GM18511 (cell line): ENCODE measurements around the gene CPT1A.
"Not testable (repeated sequence)": the region's sequence is repeated elsewhere in the genome, so short reads cannot be mapped to it uniquely, and the experiment has no call there.

Source experiments
- ATAC-seq: cut with Tn5 transposase; IDR thresholded peaks from one replicate; pipeline ENCODE4 v1.9.1; 2021; ENCODE audit warnings: mild to moderate bottlenecking, moderate library complexity; ENCODE audit not compliant: unreplicated experiment

CPT1A gene

DNA sequence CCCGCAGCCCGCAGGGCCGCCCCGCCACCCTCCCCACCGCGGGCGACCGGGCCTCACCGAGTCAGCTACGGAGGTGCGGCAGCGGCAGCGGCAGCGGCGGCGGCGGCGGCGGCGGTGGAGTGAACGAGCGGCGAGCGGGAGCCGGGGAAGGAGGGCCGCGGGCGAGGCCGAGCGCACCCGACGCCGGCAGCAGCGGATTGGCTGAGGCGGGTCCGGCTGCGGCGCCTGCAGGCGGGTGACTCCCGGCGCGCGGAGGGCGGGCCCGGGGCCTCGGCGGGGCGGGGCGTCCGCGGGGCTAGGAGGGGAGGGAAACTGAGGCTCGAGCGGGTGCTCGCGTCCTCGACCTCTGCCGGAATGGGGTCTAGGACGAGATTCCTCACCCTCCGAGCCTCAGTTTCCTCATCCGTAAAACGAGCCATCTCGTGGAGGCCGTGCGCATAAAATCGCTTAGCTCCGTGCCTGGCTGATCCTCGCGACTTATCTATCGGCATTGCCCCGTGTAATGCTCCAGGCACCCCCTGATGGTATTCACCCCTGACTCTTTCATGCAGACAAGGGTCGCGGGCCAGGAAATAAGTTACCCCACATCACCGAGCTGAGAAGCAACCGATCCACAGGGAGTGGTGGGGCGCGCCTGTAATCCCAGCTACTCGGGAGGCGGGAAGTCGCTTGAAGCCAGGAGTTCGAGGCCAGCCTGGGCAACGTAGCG is at the start of gene CPT1A:
TSS of gene CPT1A (minus strand) at position 199 of the 709 bp plus-strand sequence. CDS start 26,442 bp downstream, outside the sequence.
- ATAC-seq: no peak

- no peak for ATAC-seq
Observed at GRCh38 chr11:68890490-68891231, 48.9 kb upstream of the CPT1A start.

DNA sequence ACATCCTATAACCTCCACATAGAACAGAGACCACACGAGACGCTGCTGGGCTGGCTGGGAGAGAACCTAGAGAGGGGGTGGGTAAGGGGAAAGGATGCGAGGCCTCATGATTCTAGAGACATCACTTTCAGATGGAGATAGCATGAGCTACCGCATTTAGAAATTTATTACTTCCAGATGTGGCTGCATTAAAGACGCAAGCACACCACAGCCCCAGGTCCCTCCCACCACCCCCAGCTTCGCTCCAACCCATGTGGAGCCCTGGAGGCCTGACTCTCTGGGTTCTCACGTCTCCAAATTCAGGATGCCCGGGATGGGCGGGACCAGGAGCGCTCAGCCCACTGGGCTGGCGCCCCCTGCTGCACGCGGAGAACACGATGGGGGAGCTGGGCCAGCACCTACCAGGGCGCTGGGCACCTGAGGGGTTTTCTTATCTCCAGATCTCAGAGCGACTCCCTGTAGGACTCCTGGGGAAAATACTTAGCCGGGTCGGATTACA is 48.3 kb upstream of the CPT1A start:
- no peak for ATAC-seq

DNA sequence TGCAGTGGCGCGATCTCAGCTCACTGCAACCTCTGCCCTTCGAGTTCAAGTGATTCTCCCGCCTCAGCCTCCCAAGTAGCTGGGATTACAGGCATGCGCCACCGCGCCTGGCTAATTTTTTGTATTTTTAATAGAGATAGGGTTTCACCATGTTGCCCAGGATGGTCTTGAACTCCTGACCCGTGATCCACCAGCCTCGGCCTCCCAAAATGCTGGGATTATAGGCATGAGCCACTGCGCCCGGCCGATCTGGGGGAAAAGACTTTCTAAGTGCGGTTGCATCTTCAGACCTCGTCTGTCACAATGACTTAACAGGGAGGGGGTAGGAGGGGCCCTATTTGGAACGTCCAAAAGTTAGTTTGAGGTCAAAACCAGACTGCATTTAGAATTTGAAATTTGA is 43.1 kb upstream of the CPT1A start:
- not testable (repeated sequence) for ATAC-seq

GRCh38 chr11:68882391-68882790 is 40.7 kb upstream of the CPT1A start:
- ATAC-seq: no peak

DNA sequence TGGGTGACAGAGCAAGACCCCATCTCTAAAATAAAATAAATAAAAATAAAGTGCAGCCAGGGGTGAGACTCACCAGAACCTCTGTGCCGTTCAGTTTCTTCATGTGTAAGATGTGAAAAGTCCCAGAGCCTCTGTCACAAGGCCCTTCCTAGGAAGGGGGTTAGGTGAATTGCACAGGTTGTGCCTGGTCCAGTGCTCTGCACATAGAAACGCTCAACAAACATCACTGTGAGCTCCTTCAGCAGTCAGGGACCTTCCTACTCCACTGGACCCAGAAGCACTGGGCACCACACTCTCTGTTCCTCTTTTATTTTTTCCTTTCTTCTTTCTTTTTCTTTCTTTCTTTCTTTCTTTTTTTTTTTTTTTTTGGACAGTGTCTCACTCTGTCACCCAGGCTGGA is 39.6 kb upstream of the CPT1A start:
- no peak for ATAC-seq

- no peak for ATAC-seq
Observed at GRCh38 chr11:68880851-68881250, 39.1 kb upstream of the CPT1A start.

- ATAC-seq: no peak
Observed at GRCh38 chr11:68878022-68878421, 36.3 kb upstream of the CPT1A start.

- ATAC-seq: no peak
Observed at GRCh38 chr11:68872216-68873003, 30.7 kb upstream of the CPT1A start.

DNA sequence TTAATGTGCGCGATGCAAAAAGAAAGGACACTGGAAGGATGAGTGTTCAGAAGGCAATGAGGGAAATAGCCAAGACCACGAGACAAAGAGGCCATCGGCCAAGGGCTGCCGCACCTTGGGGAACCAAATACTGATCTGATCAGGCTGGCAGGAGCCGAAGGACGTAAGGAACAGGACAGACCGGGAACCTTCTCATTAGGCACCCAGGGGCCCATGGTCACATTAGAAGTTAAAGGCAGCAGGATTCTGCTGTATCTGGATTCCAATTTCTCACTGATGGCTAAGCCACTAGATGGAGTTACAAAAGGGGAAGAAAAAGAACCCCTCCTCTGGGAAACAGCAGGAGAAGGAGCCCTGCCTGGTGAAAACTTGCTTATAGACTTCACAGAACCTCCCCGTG is 28.8 kb upstream of the CPT1A start:
- ATAC-seq: no peak

- ATAC-seq: no peak
Observed at GRCh38 chr11:68868221-68868835, 26.6 kb upstream of the CPT1A start.

GRCh38 chr11:68867066-68867465 is 25.4 kb upstream of the CPT1A start:
- ATAC-seq: no peak

DNA sequence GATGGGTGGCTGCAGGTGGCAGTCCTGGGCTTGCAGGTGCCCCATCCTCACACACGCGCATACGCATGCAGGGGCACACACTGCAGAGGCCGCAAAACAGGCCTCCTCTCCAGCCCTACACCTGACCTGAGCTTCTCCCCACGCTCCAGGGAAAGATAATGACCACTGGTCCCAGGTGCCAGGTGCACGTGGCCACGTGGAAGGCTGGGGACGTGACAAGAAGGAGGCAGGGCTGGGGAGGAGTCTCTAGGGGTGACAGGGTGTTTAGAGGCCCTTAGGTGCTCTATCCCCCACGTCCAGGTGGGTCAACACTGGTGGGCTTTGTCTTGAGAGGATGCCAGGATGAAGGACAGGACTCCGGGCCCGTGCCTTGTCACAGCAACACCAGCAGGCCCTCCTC is 23.5 kb upstream of the CPT1A start:
- ATAC-seq: no peak

DNA sequence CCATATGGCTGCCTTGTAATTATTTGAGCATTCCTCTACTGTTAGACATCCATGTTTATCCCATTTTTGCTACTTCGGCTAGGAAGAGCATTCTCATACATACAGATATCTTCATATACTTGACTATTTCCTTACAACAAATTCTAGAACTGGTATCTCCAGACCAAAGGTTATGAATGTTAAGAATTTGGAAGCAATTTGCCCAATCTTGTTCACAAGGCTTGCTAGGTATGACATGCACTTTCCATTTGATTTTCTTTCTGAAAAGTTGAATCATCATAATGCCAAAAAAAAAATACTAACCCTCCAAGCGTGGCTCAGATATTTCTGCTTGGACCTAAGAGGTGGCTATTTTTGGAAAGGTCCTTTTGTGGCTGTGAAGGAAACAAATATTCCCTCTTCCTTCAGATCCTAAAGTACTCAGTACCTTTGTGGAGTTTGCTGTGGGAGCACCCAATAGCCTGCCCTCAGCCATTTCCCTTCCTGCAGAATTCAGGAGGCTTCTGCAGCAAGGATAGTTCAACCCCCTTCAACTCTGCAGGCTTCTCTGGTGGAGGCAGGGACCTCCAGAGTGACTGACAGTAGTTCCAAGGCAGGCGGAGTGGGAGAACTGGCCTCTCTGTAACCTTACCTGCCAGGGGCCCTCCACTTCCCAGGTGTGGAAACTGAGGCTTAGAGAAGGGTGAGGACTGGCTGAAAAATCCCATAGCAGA is 22.0 kb upstream of the CPT1A start:
- no peak for ATAC-seq

DNA sequence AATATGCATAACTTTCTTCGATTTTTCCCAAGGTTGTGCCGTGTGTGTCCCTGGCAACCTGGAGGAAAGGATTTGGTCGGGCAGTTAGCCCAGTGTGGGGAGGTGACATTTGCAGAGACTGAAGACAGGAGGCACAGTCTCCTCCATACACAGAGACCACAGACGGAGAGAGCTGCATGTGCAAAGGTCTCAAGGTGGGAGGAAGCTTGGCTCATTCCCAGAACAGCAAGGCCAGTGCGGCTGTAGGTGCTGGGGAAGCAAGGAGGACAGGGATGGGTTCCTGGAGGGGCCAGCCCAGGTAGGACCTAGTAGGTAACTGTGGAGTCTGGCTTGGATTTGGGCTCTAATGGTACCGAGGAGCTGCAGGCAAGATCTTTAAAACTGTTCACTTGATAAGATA is 20.7 kb upstream of the CPT1A start:
- ATAC-seq: no peak

GRCh38 chr11:68859123-68859522 is 17.4 kb upstream of the CPT1A start:
- no peak for ATAC-seq

DNA sequence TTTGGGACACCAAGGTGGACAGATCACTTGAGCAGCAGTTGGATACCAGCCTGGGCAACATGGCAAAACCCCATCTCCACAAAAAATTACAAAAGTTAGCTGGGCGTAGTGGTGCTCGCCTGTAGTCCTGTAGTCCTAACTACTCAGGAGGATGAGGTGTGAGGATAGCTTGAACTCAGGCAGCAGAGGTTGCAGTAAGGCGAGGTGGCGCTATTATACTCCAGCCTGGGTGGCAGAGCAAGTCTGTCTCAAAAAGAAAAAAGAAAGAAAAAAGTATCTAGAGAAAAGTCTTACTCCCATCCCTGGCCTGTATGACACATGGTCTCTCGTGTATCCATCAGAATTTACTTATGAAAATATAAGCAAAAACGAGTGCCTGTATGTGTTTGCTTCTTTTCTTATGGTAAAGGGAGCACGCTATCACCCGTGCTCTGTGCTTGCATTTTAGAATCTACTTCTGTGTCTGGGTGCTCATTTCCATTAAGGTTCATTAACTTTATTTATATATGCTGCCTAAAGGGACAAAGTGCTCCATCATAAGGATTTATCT is 15.4 kb upstream of the CPT1A start:
- no peak for ATAC-seq

DNA sequence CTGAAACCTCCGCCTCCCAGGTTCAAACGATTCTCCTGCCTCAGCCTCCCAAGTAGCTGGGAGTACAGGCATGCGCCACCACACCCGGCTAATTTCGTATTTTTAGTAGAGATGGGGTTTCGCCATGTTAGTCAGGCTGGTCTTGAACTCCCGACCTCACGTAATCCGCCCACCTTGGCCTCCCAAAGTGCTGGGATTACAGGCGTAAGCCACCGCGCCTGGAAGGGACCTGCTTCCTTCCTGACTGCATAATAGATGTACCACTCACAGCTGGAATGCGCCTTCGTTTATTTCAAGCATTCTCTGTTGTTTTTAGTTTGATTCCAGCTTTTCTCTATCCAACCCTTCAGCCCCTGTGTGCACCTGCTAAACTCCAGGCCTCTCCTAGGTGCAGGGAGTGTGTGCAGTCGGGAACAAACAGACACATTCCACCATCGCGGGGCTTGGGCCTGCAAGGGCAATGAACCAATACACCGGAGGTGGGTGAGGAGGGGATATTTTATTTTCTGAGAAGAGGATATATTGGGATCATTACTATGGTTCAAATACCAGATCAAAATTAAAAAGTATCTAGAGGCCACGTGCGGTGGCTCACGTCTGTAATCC is 14.8 kb upstream of the CPT1A start:
- ATAC-seq: not testable (repeated sequence)

DNA sequence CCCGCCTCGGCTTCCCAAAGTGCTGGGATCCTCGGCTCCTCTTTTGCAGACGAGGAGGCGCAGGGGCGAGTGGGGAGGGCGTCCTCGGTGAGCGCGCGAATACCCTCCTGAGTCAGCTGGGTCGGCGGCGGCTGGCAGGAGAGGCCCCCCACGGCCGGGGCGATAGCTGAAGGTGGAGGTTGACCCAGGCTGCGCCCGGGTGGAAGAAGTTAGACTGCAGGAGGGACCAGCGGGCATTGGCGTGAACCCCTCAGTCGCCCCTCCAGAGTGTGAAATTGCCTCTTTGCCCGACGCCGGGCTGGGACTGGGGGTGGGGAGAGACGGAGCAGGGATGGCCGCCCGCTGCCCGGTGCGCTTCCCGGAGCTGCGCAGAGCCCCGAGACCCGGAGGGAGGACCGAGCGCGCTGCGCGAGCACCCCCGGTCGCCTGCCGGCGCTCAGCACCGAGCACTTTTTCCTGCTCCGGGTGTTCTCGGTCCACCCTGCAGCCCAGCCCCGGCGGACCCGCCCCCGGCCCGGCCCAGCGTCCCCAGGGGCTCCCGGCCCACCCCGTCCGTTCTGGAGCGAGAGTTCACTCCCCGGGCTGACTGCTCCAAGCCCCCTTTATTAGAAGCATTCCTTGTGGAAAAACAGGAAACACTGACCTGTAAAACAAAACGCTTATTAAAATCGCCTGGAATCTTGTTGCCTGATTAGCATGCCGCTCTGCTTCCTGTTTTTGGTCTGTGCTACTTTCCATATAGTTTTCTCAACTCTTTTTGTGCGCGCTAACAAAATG is 13.7 kb upstream of the CPT1A start:
- ATAC-seq: no peak
